Transverse colon (tissue), 4 donors: ENCODE data around the gene SMAD7.

Experiments
- CTCF ChIP-seq, 5 experiments: fragments of 200-600 bp in 3 of 5; fragments of 450-650 bp in 2 of 5; sonication (generic) in 3 of 5; IDR thresholded peaks; 1 replicate in 2 of 5; 2 replicates in 3 of 5; pipeline ENCODE4 v1.5.1; 2016 to 2017; ENCODE audit warnings: antibody characterized with exemption in 5 of 5, inconsistent platforms in 3 of 5, mild to moderate bottlenecking in 2 of 5, moderate library complexity in 1 of 5
- EP300 ChIP-seq: sonication (generic); formaldehyde crosslinking; IDR thresholded peaks from one replicate; pipeline ENCODE4 v1.6.1; 2017; ENCODE audit warnings: antibody characterized with exemption, low read depth
- POLR2A ChIP-seq: fragments of 450-650 bp; IDR thresholded peaks from one replicate; pipeline ENCODE4 v1.6.1; 2016; ENCODE audit warnings: antibody characterized with exemption, mild to moderate bottlenecking, moderate library complexity
- POLR2AphosphoS5 ChIP-seq, 3 donors: sonication (generic); formaldehyde crosslinking; IDR thresholded peaks; one replicate each; pipeline ENCODE4 v1.6.1; 2016; ENCODE audit warnings: antibody characterized with exemption in 3 of 3

- TF ChIP-seq POLR2AphosphoS5 (IDR thresholded peaks at IDR 0.05) (no peak), EP300 (no peak), CTCF (IDR thresholded peaks at IDR 0.05) (no peak), POLR2A (no peak)
Observed at GRCh38 chr18:48996901-48997463, 46.2 kb upstream of the SMAD7 start.
